ENCODE results near the gene STAG1.
"Not testable (repeated sequence)": the region's sequence is repeated elsewhere in the genome, so short reads cannot be mapped to it uniquely, and the experiment has no call there.

Gene STAG1

DNA sequence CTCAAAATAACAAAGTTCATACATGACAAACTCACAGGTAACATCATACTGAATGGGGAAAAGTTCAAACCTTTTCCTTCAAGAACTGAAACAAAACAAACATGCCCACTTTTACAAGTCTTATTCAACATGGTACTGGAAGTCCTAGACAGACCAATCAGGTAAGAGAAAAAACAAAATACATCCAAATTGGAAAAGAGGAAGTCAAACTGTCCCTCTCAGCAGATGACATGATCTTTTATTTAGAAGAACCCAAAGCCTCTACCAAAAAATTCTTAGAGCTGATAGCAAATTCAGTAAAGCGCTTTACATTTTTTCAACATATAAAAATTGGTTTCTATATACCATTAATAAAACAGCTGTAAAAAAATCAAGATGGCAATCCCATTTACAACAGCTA lies 219.4 kb downstream of the STAG1 start:
- Histone ChIP-seq H3K9ac (ENCODE audit: low read length) (no peak overlapping the region), H3K27me3 (ENCODE audit: low read depth, low read length) (no peaks in the 10 kb centered on the region), H3K79me2 (ENCODE audit: low read length) (peaks cover 10% of the 10 kb centered on the region; the same call in 1 of the 2 replicates), H3K4me2 (ENCODE audit: low read length) (no peak overlapping the region), H4K20me1 (ENCODE audit: insufficient read depth, low read length) (no peaks in the 10 kb centered on the region), H3K4me3 (ENCODE audit: low read length) (no peak overlapping the region), H3K27ac (ENCODE audit: low read length) (no peak overlapping the region), H3K9me3 (ENCODE audit: insufficient read depth, low read length) (no peaks in the 10 kb centered on the region), H3K36me3 (replicated peaks; ENCODE audit: low read depth, low read length) (no peaks in the 10 kb centered on the region), H3K4me1 (ENCODE audit: low read length) (peaks cover 4% of the 10 kb centered on the region; the same call in 1 of the 2 replicates), H2AFZ (ENCODE audit: low read depth, low read length) (no peak overlapping the region)
- TF ChIP-seq EZH2phosphoT487 (IDR thresholded peaks at IDR 0.05; ENCODE audit: low read depth): no peak
- TF ChIP-seq, protein P1, sequence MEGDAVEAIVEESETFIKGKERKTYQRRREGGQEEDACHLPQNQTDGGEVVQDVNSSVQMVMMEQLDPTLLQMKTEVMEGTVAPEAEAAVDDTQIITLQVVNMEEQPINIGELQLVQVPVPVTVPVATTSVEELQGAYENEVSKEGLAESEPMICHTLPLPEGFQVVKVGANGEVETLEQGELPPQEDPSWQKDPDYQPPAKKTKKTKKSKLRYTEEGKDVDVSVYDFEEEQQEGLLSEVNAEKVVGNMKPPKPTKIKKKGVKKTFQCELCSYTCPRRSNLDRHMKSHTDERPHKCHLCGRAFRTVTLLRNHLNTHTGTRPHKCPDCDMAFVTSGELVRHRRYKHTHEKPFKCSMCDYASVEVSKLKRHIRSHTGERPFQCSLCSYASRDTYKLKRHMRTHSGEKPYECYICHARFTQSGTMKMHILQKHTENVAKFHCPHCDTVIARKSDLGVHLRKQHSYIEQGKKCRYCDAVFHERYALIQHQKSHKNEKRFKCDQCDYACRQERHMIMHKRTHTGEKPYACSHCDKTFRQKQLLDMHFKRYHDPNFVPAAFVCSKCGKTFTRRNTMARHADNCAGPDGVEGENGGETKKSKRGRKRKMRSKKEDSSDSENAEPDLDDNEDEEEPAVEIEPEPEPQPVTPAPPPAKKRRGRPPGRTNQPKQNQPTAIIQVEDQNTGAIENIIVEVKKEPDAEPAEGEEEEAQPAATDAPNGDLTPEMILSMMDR (IDR thresholded peaks at IDR 0.05; ENCODE audit: low read depth, low read length): no peak

DNA sequence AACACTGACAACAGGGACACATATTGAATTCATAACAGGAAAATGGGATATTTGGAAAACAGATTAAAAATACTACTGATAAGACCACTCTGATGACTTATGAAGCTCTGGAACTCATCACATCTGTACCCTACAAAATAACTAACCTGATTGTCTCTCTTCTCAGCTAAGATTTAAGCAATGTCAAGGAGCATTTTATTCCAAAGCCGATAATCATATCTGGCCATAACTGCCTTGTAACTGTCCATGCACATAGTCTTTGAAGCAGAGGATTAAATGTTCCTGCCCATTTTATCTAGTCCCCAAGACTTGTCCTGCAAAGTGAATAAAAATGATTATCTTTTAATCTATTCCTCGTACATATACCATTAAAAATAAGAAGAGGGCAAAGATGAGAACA lies 234.1 kb downstream of the STAG1 start:
- H3K4me2 ChIP-seq (ENCODE audit: low read length): no peak overlapping the region
- no peak overlapping the region for H3K27ac ChIP-seq (ENCODE audit: low read length)
- no peaks in the 10 kb centered on the region for H3K9me3 ChIP-seq (ENCODE audit: insufficient read depth, low read length)
- H3K27me3 ChIP-seq (ENCODE audit: low read depth, low read length): no peaks in the 10 kb centered on the region
- TF ChIP-seq EZH2phosphoT487 (IDR thresholded peaks at IDR 0.05; ENCODE audit: low read depth): no peak
- TF ChIP-seq, protein P1 (IDR thresholded peaks at IDR 0.05; ENCODE audit: low read depth, low read length): no peak
- no peaks in the 10 kb centered on the region for H3K4me1 ChIP-seq (ENCODE audit: low read length)
- H2AFZ ChIP-seq (ENCODE audit: low read depth, low read length): no peak overlapping the region
- H3K9ac ChIP-seq (ENCODE audit: low read length): no peak overlapping the region
- H3K79me2 ChIP-seq (ENCODE audit: low read length): no peaks in the 10 kb centered on the region
- H3K4me3 ChIP-seq (ENCODE audit: low read length): no peak overlapping the region
- H4K20me1 ChIP-seq (ENCODE audit: insufficient read depth, low read length): no peaks in the 10 kb centered on the region
- no peaks in the 10 kb centered on the region for H3K36me3 ChIP-seq (replicated peaks; ENCODE audit: low read depth, low read length)

DNA sequence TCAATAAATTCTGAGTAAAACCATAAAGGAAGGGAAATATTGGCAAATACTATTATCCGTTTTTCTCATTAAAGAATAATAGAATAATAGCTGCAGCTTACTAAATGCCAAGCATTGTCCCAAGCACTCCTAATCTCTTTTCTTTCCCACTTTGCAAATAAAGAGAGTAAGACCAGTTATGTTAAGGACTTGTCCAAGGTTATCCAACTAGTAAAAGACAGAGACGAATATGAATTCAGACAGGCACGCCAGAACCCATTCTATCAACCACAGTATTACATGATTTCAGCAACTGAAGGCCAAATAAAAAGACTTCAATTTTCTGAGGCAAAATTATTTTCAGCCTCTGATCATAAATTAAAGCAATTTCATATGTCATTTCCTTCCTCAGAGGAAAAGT lies 235.5 kb downstream of the STAG1 start:
- Histone ChIP-seq H3K36me3 (replicated peaks; ENCODE audit: low read depth, low read length) (no peaks in the 10 kb centered on the region), H3K4me1 (ENCODE audit: low read length) (no peaks in the 10 kb centered on the region), H3K4me2 (ENCODE audit: low read length) (no peak overlapping the region), H3K4me3 (ENCODE audit: low read length) (no peak overlapping the region), H3K9me3 (ENCODE audit: insufficient read depth, low read length) (no peaks in the 10 kb centered on the region), H3K9ac (ENCODE audit: low read length) (no peak overlapping the region), H3K27ac (ENCODE audit: low read length) (no peak overlapping the region), H3K27me3 (ENCODE audit: low read depth, low read length) (no peaks in the 10 kb centered on the region), H3K79me2 (ENCODE audit: low read length) (no peaks in the 10 kb centered on the region), H2AFZ (ENCODE audit: low read depth, low read length) (no peak overlapping the region), H4K20me1 (ENCODE audit: insufficient read depth, low read length) (no peaks in the 10 kb centered on the region)
- no peak for TF ChIP-seq EZH2phosphoT487 (IDR thresholded peaks at IDR 0.05; ENCODE audit: low read depth)
- TF ChIP-seq, protein P1 (IDR thresholded peaks at IDR 0.05; ENCODE audit: low read depth, low read length): no peak

DNA sequence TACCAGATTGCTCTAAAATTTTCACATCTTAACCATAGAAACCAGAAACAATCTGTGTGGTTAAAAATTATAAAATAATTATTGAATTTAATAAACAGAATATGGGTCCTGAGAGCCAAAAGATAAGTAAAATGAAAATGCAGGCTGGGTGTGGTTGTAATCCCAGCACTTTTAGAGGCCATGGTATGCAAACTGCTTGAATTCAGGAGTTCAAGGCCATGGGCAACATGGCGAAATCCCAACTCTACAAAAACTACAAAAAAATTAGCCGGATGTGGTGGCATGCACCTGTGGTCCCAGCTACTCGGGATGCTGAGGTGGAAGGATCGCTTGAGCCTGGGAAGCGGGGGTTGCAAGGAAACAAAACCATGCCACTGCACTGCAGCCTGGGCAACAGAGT lies 236.1 kb downstream of the STAG1 start:
- Histone ChIP-seq H2AFZ (ENCODE audit: low read depth, low read length) (no peak overlapping the region), H4K20me1 (ENCODE audit: insufficient read depth, low read length) (no peaks in the 10 kb centered on the region), H3K27ac (ENCODE audit: low read length) (no peak overlapping the region), H3K27me3 (ENCODE audit: low read depth, low read length) (no peaks in the 10 kb centered on the region), H3K36me3 (replicated peaks; ENCODE audit: low read depth, low read length) (no peaks in the 10 kb centered on the region), H3K79me2 (ENCODE audit: low read length) (no peaks in the 10 kb centered on the region), H3K9ac (ENCODE audit: low read length) (no peak overlapping the region), H3K4me3 (ENCODE audit: low read length) (no peak overlapping the region), H3K4me2 (ENCODE audit: low read length) (no peak overlapping the region), H3K4me1 (ENCODE audit: low read length) (no peaks in the 10 kb centered on the region), H3K9me3 (ENCODE audit: insufficient read depth, low read length) (no peaks in the 10 kb centered on the region)
- TF ChIP-seq EZH2phosphoT487 (IDR thresholded peaks at IDR 0.05; ENCODE audit: low read depth): no peak
- TF ChIP-seq, protein P1 (IDR thresholded peaks at IDR 0.05; ENCODE audit: low read depth, low read length): no peak

DNA sequence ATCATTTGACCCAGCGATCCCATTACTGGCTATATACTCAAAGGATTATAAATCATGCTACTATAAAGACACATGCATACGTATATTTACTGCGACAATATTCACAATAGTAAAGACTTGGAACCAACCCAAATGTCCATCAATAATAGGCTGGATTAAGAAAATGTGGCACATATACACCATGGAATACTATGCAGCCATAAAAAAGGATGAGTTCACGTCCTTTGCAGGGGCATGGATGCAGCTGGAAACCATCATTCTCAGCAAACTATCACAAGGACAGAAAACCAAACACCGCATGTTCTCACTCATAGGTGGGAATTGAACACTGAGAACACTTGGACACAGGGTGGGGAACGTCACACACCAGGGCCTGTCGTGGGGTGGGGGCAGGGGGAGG lies 237.6 kb downstream of the STAG1 start:
- H3K27me3 ChIP-seq (ENCODE audit: low read depth, low read length); H3K9ac ChIP-seq (ENCODE audit: low read length); H3K79me2 ChIP-seq (ENCODE audit: low read length); H3K4me3 ChIP-seq (ENCODE audit: low read length); H2AFZ ChIP-seq (ENCODE audit: low read depth, low read length); H3K4me1 ChIP-seq (ENCODE audit: low read length); H3K4me2 ChIP-seq (ENCODE audit: low read length); H3K9me3 ChIP-seq (ENCODE audit: insufficient read depth, low read length); H4K20me1 ChIP-seq (ENCODE audit: insufficient read depth, low read length); H3K27ac ChIP-seq (ENCODE audit: low read length); H3K36me3 ChIP-seq (replicated peaks; ENCODE audit: low read depth, low read length): not testable (repeated sequence)

Measured in OCI-LY3 (cell line).